Stimulated activated CD8-positive, alpha-beta memory T cell treated with anti-CD3 and anti-CD28 coated beads, Interleukin-12 subunit alpha, Interleukin-12 subunit beta, amount 100 ng/mL, for 24 hours (primary cell): Measurements from ENCODE around the gene TTLL12.

Source experiments
- DNase-seq: peaks from one replicate; pipeline ENCODE4 v3.0.0-alpha.2; 2020; ENCODE audit errors: extremely low read depth

The TTLL12 gene

DNA sequence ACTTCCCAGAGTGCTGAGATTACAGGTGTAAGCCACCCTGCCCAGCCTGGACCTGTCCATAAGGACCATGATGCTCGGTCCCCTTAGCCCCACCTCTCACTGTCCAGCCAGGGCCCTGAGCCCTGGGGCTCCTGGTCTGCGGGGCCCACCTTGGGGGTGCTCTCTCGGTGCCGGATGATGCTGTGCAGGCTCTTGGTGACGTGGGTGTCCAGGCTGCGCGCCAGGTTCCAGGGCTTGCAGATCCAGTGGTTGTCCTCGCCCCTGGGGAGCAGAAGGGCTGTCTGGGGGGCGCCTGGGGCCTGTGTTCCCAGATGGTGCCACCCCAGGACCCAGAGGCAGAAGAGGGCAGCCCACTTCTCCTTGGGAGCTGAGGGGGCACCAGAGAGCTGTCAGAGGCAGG is 13.4 kb downstream of the TTLL12 start:
- no peak for DNase-seq

GRCh38 chr22:43172191-43172590 is 14.7 kb downstream of the TTLL12 start:
- no peak for DNase-seq

DNA sequence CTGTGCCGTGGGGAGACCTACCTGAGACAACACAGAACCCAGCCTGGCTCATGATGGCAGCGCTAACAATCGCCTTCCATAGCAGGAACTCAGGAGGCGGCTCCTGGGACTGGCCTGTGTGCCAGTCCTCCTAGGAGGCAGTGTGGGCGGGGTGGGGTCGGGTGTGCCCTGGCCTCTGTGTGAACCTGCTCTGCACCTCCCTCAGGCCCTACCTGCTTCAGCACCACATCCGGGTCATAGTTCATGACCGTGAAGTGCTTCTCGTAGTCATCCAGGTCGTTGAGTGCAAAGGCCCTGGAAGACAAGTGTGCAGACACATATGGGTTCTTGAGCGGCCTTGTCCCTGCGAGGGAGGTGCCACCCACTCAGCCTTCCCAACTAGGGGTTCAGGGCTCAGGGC is 15.3 kb downstream of the TTLL12 start:
- DNase-seq: no peak

GRCh38 chr22:43171019-43171491 is 15.9 kb downstream of the TTLL12 start:
- no peak for DNase-seq

GRCh38 chr22:43170131-43170480 is 16.8 kb downstream of the TTLL12 start:
- DNase-seq: no peak

- no peak for DNase-seq
Measured at GRCh38 chr22:43169310-43170130, 17.4 kb downstream of the TTLL12 start.

DNA sequence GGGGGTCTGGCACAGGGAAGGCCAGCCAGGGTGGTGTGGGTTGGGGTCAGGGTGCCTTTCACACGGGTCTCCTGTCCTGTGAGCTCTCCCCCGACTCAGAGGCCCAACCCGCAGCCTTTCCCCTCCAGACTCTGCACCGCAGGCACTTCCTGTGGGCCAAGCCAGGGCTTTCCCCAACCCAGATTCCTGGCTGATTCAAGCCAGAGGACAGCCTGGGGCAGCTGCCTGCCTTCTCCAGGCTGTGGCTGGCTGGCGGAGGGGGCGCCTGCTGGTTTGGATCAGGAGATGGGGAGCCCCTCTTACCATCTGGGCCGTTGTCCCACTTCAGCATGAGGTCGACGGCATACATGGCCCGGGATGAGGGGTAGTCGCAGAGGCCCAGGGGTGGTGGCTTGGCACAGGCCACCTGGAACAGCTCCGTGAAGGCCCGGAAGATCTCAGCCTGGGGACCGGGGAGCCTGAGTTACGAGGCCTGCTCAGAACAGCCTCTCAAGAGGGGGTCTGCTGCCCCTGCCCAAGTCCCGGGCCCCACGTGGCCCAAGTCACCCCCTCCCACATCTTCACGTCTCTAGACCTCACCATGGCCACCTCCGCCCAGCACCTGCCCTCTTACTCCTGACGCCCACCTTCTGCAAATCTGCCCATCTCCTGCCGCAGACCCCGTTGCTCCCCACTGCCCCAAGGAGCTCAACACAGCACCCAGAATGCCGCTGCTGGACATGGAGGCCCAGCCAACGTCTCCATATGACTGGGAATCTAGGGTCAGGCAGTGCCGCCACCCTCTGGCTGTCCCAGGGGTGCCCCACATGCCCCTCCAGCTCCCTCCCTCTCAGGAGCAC is 18.2 kb downstream of the TTLL12 start:
- no peak for DNase-seq

DNA sequence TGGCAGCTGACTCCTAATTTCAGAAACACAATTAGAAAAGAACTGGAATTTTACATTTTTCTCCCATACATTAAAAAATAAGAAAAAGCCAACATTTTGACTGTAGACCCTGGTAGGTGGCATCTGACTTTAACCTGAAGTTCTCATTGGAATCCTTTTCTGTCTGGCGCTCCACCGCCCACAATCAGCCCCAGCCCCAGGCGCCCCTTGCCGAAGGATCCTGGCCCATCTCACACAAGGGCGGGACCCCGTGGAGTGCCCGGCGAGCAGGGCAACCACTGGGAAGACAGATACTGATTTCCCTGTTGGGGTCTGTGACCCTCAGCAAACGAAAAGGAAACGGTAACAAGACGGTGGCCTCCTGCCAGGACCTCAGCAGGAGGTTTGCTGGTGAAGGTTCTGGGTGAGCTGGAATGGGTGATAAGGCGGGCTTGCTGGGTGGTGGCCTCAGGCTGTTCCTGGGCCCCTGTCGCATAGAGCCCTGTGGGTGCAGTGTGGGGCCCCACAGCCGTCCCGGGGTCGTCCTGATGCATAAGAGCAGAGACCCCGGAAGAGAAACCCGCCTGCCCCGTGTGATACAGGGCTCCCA is 19.8 kb downstream of the TTLL12 start:
- DNase-seq: no peak

GRCh38 chr22:43166132-43166930 is 20.6 kb downstream of the TTLL12 start:
- no peak for DNase-seq

DNA sequence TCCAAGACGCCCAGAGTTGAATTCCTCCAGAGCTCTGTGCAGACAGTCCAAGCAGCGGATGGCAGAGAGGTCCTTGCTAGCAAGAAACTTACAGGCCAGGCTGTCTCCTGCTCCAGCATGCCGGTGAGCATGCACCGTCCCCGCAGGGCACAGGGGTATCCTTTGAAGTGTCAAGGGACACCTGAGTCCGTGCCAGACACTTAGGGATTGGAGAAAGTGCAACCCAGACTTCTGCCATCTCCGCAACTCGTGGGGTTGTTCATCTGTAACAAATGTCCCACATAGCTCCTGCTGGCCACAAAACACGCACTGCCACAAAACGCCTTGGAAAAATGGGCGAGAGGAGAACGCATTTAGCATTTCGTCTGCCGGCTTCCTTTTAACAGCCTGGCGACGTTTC is 22.3 kb downstream of the TTLL12 start:
- no peak for DNase-seq

GRCh38 chr22:43163241-43163795 is 23.6 kb downstream of the TTLL12 start:
- no peak for DNase-seq

DNA sequence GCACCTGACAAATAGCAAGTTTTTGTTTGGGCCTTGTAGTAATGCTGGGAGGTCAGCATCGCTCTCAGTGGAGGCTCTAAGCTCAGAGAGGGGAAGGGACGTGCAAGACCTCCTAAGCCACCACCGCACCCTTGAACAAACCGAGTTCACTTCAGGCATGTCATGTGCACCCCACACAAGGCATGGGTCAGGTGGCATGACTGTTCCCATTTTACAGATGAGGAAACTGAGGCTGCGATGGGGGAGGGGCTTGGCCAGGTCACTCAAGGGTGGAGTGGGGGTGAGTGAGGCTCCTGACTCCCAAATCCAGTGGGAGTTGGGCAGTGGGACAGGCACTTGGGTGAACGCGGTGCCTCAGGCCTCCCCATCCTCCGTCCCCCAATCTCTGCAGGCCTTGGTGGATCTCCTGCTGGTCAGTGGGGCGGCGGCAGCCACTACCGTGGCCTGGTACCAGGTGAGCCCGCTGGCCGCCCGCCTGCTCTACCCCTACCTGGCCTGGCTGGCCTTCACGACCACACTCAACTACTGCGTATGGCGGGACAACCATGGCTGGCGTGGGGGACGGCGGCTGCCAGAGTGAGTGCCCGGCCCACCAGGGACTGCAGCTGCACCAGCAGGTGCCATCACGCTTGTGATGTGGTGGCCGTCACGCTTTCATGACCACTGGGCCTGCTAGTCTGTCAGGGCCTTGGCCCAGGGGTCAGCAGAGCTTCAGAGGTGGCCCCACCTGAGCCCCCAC is 24.4 kb downstream of the TTLL12 start:
- DNase-seq: no peak

DNA sequence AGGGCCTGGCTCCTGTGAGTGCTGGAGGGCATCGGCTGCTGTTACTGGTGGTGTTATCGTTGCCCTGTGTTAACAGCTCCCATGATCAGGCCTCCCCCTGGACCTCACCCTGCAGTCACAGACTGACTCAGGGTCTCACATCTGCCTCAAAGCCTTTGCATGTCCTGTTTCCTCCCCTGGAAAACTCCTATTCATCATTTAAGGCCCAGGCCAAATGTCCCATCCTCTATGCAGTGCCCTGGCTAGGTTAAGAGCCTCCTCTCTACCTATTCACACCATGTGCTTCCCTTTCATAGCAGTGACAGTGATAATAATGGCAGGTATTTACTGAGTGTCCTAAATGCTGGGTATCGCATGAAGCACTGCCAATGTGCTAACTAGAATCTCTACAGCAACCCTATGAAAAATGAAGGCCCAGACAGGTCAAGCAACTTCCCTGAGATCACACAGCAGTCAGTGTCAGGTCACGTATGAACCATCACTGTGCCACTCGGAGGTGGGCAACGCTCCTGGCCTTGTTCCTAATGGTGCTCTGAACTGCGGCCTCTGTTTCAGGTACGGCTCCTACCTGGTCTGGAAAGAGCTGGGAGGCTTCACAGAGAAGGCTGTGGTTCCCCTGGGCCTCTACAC is 26.3 kb downstream of the TTLL12 start:
- DNase-seq: no peak

DNA sequence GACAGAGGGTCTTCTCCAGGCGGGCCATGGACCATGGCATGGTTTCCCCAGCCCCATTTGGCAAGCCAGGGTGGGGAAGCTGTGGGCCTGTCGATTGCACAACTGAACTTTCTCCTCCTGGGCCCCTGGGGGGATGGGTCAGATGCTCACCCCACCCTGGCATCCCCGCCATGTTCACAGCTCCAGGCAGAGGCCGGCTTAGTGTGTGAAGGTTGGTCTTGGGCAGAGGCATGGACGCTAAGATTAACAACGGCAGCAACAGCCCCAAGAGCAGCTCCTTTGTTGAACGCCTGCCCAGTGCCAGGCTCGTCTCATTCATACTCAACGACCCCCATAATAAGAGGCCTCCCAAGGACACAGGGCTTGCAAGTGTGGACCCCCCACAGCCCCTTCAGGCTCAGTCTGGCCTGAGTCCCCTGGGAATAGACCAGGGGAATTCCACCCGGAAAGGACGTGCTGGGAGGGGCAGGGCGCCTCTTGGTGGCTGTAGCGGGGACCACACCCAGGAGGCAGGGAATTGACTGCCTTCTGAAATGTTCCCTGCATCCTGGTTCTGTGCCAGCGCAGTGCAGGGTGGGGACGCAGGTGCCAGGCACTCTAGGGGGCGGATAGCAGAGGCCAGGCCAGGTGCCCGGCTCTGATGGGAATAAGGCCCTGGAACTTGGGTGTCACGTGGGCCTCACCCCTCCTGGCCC is 27.3 kb downstream of the TTLL12 start:
- no peak for DNase-seq

DNA sequence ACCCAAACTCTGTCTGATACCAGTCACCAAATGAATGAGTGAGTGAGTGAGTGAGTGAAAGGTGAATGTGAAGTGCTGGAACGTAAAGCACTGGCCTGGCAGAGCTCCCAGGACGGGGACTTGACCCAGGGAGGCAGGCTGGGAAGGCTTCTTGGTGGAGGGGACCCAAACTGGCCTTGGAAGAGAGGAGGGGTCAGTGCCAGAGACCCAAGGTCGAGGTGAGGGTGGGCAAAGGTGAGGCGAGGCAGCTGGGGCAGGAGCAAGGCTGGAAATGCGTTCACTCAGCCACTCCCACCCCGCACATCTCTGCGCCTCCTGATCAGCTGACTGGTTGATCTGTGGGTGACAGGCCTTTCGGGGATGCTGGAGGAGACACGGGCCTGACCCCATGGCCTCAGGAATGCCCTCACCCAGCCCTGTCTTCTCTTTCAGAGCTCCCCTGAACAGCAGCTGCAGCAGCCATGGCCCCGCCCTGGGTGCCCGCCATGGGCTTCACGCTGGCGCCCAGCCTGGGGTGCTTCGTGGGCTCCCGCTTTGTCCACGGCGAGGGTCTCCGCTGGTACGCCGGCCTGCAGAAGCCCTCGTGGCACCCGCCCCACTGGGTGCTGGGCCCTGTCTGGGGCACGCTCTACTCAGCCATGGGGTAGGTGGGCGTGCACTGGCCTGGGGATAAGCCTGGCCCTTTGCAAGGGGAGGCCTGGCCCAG is 28.0 kb downstream of the TTLL12 start:
- no peak for DNase-seq

DNA sequence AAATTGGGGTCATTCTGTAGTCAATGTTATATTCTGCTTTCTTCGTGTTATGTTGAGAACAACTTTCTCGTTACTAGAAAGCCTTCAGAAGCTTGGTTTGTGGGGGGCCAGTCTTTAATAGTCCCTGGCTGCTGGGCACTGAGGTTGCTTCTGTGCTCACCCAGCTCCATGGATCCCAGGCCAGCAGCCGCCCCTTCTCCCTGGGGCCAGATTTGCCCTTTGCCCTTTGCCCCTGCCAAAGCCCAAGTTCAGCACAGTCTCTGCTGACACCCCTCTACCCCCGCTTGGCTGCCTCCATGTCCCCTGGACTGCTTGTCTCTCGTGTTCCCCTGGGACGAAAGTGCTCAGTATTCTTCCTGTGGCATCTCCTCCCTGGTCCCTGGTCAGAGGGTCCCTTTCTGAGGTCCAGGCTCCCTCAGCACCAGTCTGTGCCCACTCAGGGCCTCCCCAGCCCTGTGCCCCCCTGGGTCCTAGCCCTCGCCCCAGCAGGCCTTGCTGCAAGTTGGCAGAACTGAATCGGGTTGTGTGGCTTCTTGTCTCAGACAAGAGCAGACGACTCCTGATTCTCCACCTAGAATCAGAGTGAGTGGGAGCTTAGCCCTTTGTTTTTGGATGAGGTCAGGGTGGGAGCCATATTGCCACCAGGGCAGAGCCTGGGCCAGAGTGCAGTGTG is 28.9 kb downstream of the TTLL12 start:
- DNase-seq: no peak

DNA sequence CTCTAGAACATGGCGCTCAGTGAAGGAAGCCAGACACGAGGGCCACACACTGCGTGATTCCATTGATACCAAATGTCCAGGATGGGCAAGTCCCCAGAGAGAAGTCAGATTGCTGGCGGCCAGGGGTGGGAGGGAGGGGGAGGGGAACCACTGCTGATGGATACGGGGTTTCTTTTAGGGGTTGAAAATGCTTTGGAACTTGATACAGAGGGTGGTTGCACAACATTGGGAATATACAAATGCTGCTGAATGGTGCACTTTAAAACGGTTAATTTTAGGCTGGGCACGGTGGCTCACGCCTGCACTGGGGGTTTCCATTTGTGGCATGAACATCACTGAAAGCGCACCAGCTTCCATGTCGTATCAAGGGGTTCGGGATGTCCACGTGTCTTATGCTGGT is 30.5 kb downstream of the TTLL12 start:
- DNase-seq: no peak

DNA sequence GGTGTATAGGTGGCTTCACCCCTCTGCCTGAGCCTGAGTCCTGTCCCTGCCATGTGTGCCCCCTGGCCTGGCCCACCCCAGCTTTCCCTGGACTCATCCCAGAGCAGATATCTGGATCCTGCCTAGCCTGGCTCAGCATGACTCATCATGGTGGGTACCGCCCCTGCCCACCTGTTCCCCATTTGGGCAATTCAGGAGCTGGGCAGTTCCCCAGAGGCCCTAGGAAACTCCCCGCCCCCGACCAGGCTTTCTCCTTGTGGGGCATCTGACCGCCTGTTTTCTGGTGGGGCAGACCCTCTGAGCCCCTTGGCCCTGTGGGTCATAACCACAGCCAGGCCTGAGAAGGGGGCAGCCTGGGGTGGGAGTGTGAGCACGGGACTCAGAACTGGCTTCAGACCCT is 31.1 kb downstream of the TTLL12 start:
- DNase-seq: no peak
